IMR-90 (cell line): Measurements from ENCODE around the gene TP73. TPM values are rescaled to one million over a fixed set of nuclear protein-coding genes. Genes with fewer than 3 reads are reported as not detected.

Experiments used
- ATAC-seq: fragments of 200-7000 bp; cut with Tn5 transposase; 2 replicates; pipeline ENCODE4 v1.9.1; 2020; ENCODE audit warnings: low read depth, mild to moderate bottlenecking, moderate library complexity
- BruUV-seq: library from RNA; stranded (reverse); fragments of 400-500 nt; replicated peaks from 2 replicates; lab custom pipeline; 2021; lab: Mats Ljungman, UMichigan
- CTCF ChIA-PET: fragments of 300-600 bp; formaldehyde crosslinking; extraction: SDS; loops from one replicate; lab custom pipeline; 2021; ENCODE audit warnings: antibody characterized with exemption; lab: Yijun Ruan, JAX
- POLR2A ChIA-PET: fragments of 300-600 bp; sonication (Branson Sonifier 250); formaldehyde crosslinking; loops from one replicate; lab custom pipeline; 2022; ENCODE audit warnings: antibody characterized with exemption; ENCODE audit not compliant: unreplicated experiment; lab: Charles Lee
- DNase-seq: peaks from one replicate; pipeline ENCODE4 v3.0.0; 2013
- H2AFZ ChIP-seq: replicated peaks from 2 replicates; pipeline ENCODE3; 2013; ENCODE audit warnings: low read length, mild to moderate bottlenecking; ENCODE audit not compliant: poor library complexity
- H2AK5ac ChIP-seq: 2 replicates; pipeline ENCODE4 v1.6.1; 2013; ENCODE audit warnings: low read depth, low read length, inconsistent platforms
- H2AK9ac ChIP-seq: replicated peaks from 2 replicates; pipeline ENCODE3; 2013; ENCODE audit warnings: mild to moderate bottlenecking, low read depth, low read length, moderate library complexity; ENCODE audit not compliant: poor library complexity
- H2BK120ac ChIP-seq: 2 replicates; pipeline ENCODE4 v1.6.1; 2013; ENCODE audit warnings: low read depth, low read length, inconsistent platforms
- H2BK15ac ChIP-seq: 3 replicates; pipeline ENCODE4 v1.6.1; 2013; ENCODE audit warnings: low read depth, low read length, inconsistent platforms
- H2BK20ac ChIP-seq: 2 replicates; pipeline ENCODE4 v1.6.1; 2013; ENCODE audit warnings: low read depth, mild to moderate bottlenecking, inconsistent platforms, low read length, moderate library complexity
- H2BK5ac ChIP-seq: 2 replicates; pipeline ENCODE4 v1.6.1; 2013; ENCODE audit warnings: mild to moderate bottlenecking, low read depth, low read length, inconsistent platforms; ENCODE audit not compliant: poor library complexity, severe bottlenecking
- H3K14ac ChIP-seq: replicated peaks from 2 replicates; pipeline ENCODE4 v1.6.1; 2013; ENCODE audit warnings: low read depth, low read length, inconsistent platforms
- H3K18ac ChIP-seq: 2 replicates; pipeline ENCODE4 v1.6.1; 2013; ENCODE audit warnings: low read depth, low read length, control low read depth
- H3K23ac ChIP-seq: 2 replicates; pipeline ENCODE4 v1.6.1; 2013; ENCODE audit warnings: low read depth, low read length, inconsistent platforms
- H3K27ac ChIP-seq: 2 replicates; pipeline ENCODE4 v1.5.1; 2013; ENCODE audit warnings: mild to moderate bottlenecking, control low read depth, low read length; ENCODE audit not compliant: insufficient read depth
- H3K27me3 ChIP-seq: 2 replicates; pipeline ENCODE4 v1.6.1; 2013; ENCODE audit warnings: low read length; ENCODE audit not compliant: control insufficient read depth, insufficient read depth
- H3K36me3 ChIP-seq: 2 replicates; pipeline ENCODE4 v1.6.1; 2013; ENCODE audit warnings: low read length, mixed read lengths; ENCODE audit not compliant: control insufficient read depth, insufficient read depth
- H3K4ac ChIP-seq: 2 replicates; pipeline ENCODE4 v1.6.1; 2013; ENCODE audit warnings: low read depth, low read length, inconsistent platforms
- H3K4me1 ChIP-seq: 2 replicates; pipeline ENCODE4 v1.6.1; 2013; ENCODE audit warnings: low read length, mixed read lengths; ENCODE audit not compliant: control insufficient read depth, insufficient read depth
- H3K4me2 ChIP-seq: 2 replicates; pipeline ENCODE4 v1.6.1; 2013; ENCODE audit warnings: low read depth, mild to moderate bottlenecking, control low read depth, low read length, moderate library complexity
- H3K4me3 ChIP-seq: 2 replicates; pipeline ENCODE4 v1.5.1; 2013; ENCODE audit warnings: low read depth, mild to moderate bottlenecking, control low read depth, low read length, moderate library complexity; ENCODE audit not compliant: insufficient read depth
- H3K56ac ChIP-seq: 2 replicates; pipeline ENCODE4 v1.6.1; 2013; ENCODE audit warnings: low read length, inconsistent platforms; ENCODE audit not compliant: insufficient read depth; ENCODE audit errors: extremely low read depth
- H3K79me1 ChIP-seq, 2 experiments: 2 replicates each; pipeline ENCODE4 v1.6.1; 2013; ENCODE audit warnings: low read length in 2 of 2, inconsistent platforms in 1 of 2, low read depth in 1 of 2
- H3K9ac ChIP-seq: 2 replicates; pipeline ENCODE4 v1.6.1; 2013; ENCODE audit warnings: low read depth, low read length, control low read depth
- H3K9me1 ChIP-seq: 2 replicates; pipeline ENCODE4 v1.6.1; 2013; ENCODE audit warnings: low read length, inconsistent platforms; ENCODE audit not compliant: insufficient read depth
- H3K9me3 ChIP-seq: 2 replicates; pipeline ENCODE4 v1.6.1; 2013; ENCODE audit warnings: low read length; ENCODE audit not compliant: control insufficient read depth, insufficient read depth
- H4K20me1 ChIP-seq: 2 replicates; pipeline ENCODE4 v1.6.1; 2013; ENCODE audit warnings: low read length, inconsistent platforms; ENCODE audit not compliant: insufficient read depth
- H4K5ac ChIP-seq: 2 replicates; pipeline ENCODE4 v1.6.1; 2013; ENCODE audit warnings: mild to moderate bottlenecking, low read depth, low read length, control low read depth
- H4K8ac ChIP-seq, 2 experiments: 2 replicates each; pipeline ENCODE4 v1.6.1; 2013; ENCODE audit warnings: low read depth in 2 of 2, low read length in 2 of 2, control low read depth in 1 of 2, inconsistent platforms in 1 of 2
- H4K91ac ChIP-seq: 2 replicates; pipeline ENCODE4 v1.6.1; 2013; ENCODE audit warnings: low read depth, low read length, inconsistent platforms; ENCODE audit not compliant: insufficient read depth
- CEBPB ChIP-seq: IDR thresholded peaks from 2 replicates; pipeline ENCODE4 v1.6.1; 2012; ENCODE audit warnings: low read depth, low read length, improper control_type of control experiment
- ELK1 ChIP-seq: fragments of 150-350 bp; IDR thresholded peaks from 2 replicates; pipeline ENCODE4 v1.6.1; 2016; ENCODE audit warnings: low read depth, mild to moderate bottlenecking, low read length, moderate library complexity, borderline replicate concordance
- MAZ ChIP-seq: IDR thresholded peaks from 2 replicates; pipeline ENCODE4 v1.6.1; 2012; ENCODE audit warnings: low read depth, mild to moderate bottlenecking, low read length, improper control_type of control experiment, moderate library complexity, borderline replicate concordance
- WGBS, 2 experiments: methylation state at CpG; one replicate each; pipeline versions ENCODE4 v1.1.5 to v1.1.7; 2013; ENCODE audit warnings: missing lambda C conversion rate in 2 of 2; ENCODE audit not compliant: insufficient read length in 1 of 2; ENCODE audit errors: extremely low coverage in 2 of 2; 5-methylcytosine and 5-hydroxymethylcytosine counted together
- dilution Hi-C: fragments of 300-500 bp; cut with HindIII; formaldehyde crosslinking; loops from one replicate; pipeline ENCODE4 v1.14.3; 2018; ENCODE audit warnings: low sequenced_read_pairs; ENCODE audit not compliant: unreplicated experiment
- in situ Hi-C: fragments of 300-500 bp; cut with MboI; formaldehyde crosslinking; loops from 3 replicates; pipeline ENCODE4 v1.14.3; 2019; ENCODE audit warnings: low sequenced_read_pairs, inconsistent platforms, mixed read lengths
- intact Hi-C: fragments of 100-400 bp; cut with micrococcal nuclease; formaldehyde crosslinking; loops from 2 replicates; pipeline ENCODE4 v1.10.0; 2022
- polyA plus RNA-seq, 3 experiments: library from polyadenylated mRNA; depleted of rRNA; stranded (reverse); fragments of >200 nt; gene quantifications; 2 replicates each; pipeline ENCODE4 v1.2.3, GENCODE V29; 2012; ENCODE audit warnings: low replicate concordance in 1 of 3
- total RNA-seq: library from RNA; depleted of rRNA; stranded (reverse); fragments of >200 nt; gene quantifications from 2 replicates; pipeline ENCODE4 v1.2.3, GENCODE V29; 2012

The TP73 gene
- total and polyA plus RNA-seq, 2 of the 4 experiments (the other 2 are of a cell fraction), result not detected

- TF ChIP-seq ELK1, result no peak
Measured at GRCh38 chr1:3702990-3703728, 50.8 kb downstream of the TP73 start (continued).

- Histone ChIP-seq H2BK5ac (no peak overlapping the region), H2BK15ac (no peak overlapping the region), H2BK120ac (no peak overlapping the region), H3K4me3 (no peak overlapping the region), H4K5ac (no peak overlapping the region), H3K27me3 (peaks cover 46% of the 10 kb centered on the region), H3K18ac (no peak overlapping the region), H4K91ac (no peak overlapping the region), H3K14ac (no peak overlapping the region), H4K8ac (no peak overlapping the region), H3K4me1 (no peaks in the 10 kb centered on the region), H3K79me1 (no peaks in the 10 kb centered on the region), H2BK20ac (no peak overlapping the region), H4K20me1 (no peaks in the 10 kb centered on the region), H3K27ac (no peak overlapping the region), H2AFZ (no peak overlapping the region), H3K36me3 (no peaks in the 10 kb centered on the region), H2AK5ac (no peak overlapping the region), H3K9me1 (no peaks in the 10 kb centered on the region), H2AK9ac (no peak overlapping the region), H3K9ac (no peak overlapping the region), H3K56ac (no peak overlapping the region), H3K9me3 (no peaks in the 10 kb centered on the region), H3K4ac (no peak overlapping the region), H3K4me2 (no peak overlapping the region), H3K23ac (no peak overlapping the region)
- dilution Hi-C loops, result no loop called here
- BruUV-seq, result no TSS peak
- intact Hi-C loops, result no loop called here
- WGBS, 2 experiments, result 69% methylated on average over 17 of the region's 28 CpGs; no CpG with 5 or more reads in 1 of the 2 experiments
- ChIA-PET POLR2A (no interaction called here), CTCF (no interaction called here)
- DNase-seq (no peak), ATAC-seq (no peak)
- in situ Hi-C loops, result no loop called here
- TF ChIP-seq CEBPB (no peak), MAZ (no peak)
Measured at GRCh38 chr1:3703786-3704371, 51.6 kb downstream of the TP73 start.
